GM21423 (cell line): ENCODE data around the gene EXOC6B.

Experiments used
- ATAC-seq: cut with Tn5 transposase; IDR thresholded peaks from one replicate; pipeline ENCODE4 v1.9.1; 2021; ENCODE audit warnings: mild to moderate bottlenecking, moderate library complexity; ENCODE audit not compliant: unreplicated experiment

Gene EXOC6B

GRCh38 chr2:72293620-72294019 lies 532.2 kb downstream of the EXOC6B start:
- no peak for ATAC-seq

GRCh38 chr2:72292433-72292832 lies 533.4 kb downstream of the EXOC6B start:
- ATAC-seq = no peak

- ATAC-seq = no peak
Measured at GRCh38 chr2:72291059-72291458, 534.8 kb downstream of the EXOC6B start.

GRCh38 chr2:72289736-72290135 lies 536.1 kb downstream of the EXOC6B start:
- no peak for ATAC-seq

GRCh38 chr2:72289283-72289682 lies 536.5 kb downstream of the EXOC6B start:
- ATAC-seq = no peak

- ATAC-seq = no peak
Measured at GRCh38 chr2:72278046-72278445, 547.8 kb downstream of the EXOC6B start.

GRCh38 chr2:72276876-72277275 lies 549.0 kb downstream of the EXOC6B start:
- no peak for ATAC-seq

GRCh38 chr2:72276356-72276755 lies 549.5 kb downstream of the EXOC6B start:
- ATAC-seq = no peak

- no peak for ATAC-seq
Measured at GRCh38 chr2:72275084-72275483, 550.7 kb downstream of the EXOC6B start.

- ATAC-seq = no peak
Measured at GRCh38 chr2:72274380-72274797, 551.4 kb downstream of the EXOC6B start.

- ATAC-seq = no peak
Measured at GRCh38 chr2:72273384-72273783, 552.4 kb downstream of the EXOC6B start.

GRCh38 chr2:72271766-72272641 lies 553.8 kb downstream of the EXOC6B start:
- no peak for ATAC-seq

- no peak for ATAC-seq
Measured at GRCh38 chr2:72271276-72271614, 554.6 kb downstream of the EXOC6B start.

GRCh38 chr2:72270556-72271275 lies 555.1 kb downstream of the EXOC6B start:
- ATAC-seq = no peak

GRCh38 chr2:72263776-72264060 lies 562.1 kb downstream of the EXOC6B start:
- no peak for ATAC-seq

- no peak for ATAC-seq
Measured at GRCh38 chr2:72263043-72263775, 562.6 kb downstream of the EXOC6B start.

GRCh38 chr2:72261076-72261475 lies 564.8 kb downstream of the EXOC6B start:
- ATAC-seq = no peak

- no peak for ATAC-seq
Measured at GRCh38 chr2:72255540-72255939, 570.3 kb downstream of the EXOC6B start.

GRCh38 chr2:72254831-72255451 lies 570.9 kb downstream of the EXOC6B start:
- ATAC-seq = no peak

GRCh38 chr2:72238311-72238710 lies 587.5 kb downstream of the EXOC6B start:
- no peak for ATAC-seq

- ATAC-seq = no peak
Measured at GRCh38 chr2:72237549-72237948, 588.3 kb downstream of the EXOC6B start.
